ENCODE results near the gene TSPAN13. TPM values are rescaled to one million over a fixed set of nuclear protein-coding genes. Genes with fewer than 3 reads are reported as not detected.

Gene TSPAN13
- total RNA-seq, result 0.39 and 1.4 TPM in 2 replicates

DNA sequence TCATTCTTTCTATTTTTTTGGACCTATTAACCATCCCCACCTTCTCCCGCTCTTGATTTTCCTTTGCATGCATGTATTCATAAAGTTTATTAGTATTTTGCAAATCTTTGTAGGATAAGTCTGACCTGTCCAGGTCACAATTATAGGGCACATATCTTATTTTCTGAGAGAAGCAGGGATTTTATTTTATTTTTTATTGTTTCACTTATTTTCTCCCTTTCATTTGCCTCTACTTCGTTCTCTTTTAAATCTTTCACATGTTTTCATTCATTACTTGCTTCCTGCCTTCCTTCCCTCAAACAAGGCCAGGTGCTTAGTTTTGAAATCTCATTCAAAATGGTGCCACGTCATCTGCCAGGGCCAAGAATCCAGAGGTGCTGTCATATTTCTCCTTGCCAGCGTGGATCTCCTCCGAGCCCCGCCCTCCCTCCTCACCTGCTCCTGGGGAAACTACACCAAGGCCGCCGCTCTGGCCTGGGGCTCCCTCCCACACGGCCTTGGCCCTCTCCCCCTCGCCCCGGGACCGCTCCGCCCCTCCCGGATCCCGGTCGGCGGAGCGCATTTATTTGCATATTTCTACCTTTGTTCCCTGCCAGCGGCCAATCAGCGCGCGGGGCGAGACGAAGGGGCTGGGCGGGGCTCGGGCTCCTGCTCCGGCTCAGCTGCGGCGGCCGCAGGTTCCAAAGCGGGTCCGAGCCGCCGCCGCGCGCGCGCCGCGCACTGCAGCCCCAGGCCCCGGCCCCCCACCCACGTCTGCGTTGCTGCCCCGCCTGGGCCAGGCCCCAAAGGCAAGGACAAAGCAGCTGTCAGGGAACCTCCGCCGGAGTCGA is at the start of gene TSPAN13:
Gene TSPAN13 (plus strand): TSS at position 654 of the 830 bp plus-strand sequence. CDS start 213 bp downstream, outside the sequence.

DNA sequence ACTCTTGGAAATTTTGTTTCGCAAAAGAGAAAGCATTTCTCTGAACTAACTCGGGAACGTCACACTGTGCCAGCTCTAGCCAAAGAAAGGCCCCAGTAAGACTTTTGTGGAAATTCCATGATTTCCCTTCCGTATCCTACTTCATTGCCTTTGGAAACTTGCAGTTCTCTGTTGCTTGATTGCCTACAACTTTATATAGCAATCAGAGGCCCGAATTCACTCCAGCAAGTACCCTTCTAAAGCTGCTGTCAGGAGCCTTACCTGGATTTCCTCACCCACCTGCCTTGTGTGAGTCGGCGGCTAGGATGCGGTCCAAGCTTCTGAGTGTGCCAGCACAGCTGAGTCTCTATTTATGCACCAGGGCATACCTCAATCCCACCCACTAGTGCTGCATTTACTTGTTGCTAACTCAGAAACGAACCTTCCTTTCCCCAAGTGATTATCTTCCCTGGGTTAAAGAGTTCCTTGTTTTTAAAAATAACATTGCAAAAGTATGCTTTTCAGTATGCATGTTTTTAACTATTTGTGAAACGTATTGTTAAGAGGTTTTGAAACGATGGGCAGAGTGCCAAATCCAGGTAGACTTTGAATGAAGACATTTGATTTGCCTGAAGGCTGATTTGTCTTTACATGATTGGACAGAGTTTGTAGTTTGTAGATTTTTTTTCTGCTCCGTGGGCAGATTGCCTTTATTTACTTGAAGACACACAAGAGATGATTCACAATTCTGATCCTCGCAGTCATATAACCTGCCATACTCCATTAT is 51.3 kb downstream of the TSPAN13 start, which contains the start of gene AGR2:
Gene AGR2 (minus strand): TSS at position 326 of the 766 bp plus-strand sequence. CDS start 3,203 bp downstream, outside the sequence.

Other genes with a start within 250 kb of the TSPAN13 start
- not detected in 2 replicates for gene LRRC72, start 226.9 kb upstream of the TSPAN13 start, total RNA-seq
- gene ANKMY2, start 108.0 kb upstream of the TSPAN13 start, total RNA-seq, result 23.0 and 23.2 TPM in 2 replicates
- 39.3 and 50.7 TPM in 2 replicates for gene BZW2, start 107.6 kb upstream of the TSPAN13 start, total RNA-seq
- gene AGR2, start 51.2 kb downstream of the TSPAN13 start, total RNA-seq, result 0.39 and 0.86 TPM in 2 replicates
- gene AGR3, start 128.2 kb downstream of the TSPAN13 start, total RNA-seq, result not detected in 2 replicates

Measured in articular chondrocyte of knee joint (primary cell).